ENCODE results near the gene PEAR1. TPM values are rescaled to one million over a fixed set of nuclear protein-coding genes. Genes with fewer than 3 reads are reported as not detected.

The PEAR1 gene
- total and polyA plus RNA-seq, 2 of the 8 experiments (the other 6 are each of a cell fraction or from before 2014, with no cell fraction given), result 0.63 to 0.71 TPM

GRCh38 chr1:156863631-156864030 lies 29.9 kb upstream of the PEAR1 start (continued):
- TF ChIP-seq RXRA (IDR thresholded peaks at IDR 0.05; ENCODE audit: insufficient read depth, low read depth, low read length), result no peak
- TF ChIP-seq SIN3A (conservative IDR thresholded peaks at IDR 0.05 in 1 of 2, IDR thresholded peaks at IDR 0.05 in 1 of 2; ENCODE audit: low read depth in 1 of 2, low read length in 2 of 2), result no peak
- TF ChIP-seq HDAC6 (IDR thresholded peaks at IDR 0.05; ENCODE audit: low read depth, low read length), result no peak
- no peak for TF ChIP-seq SAP30 (IDR thresholded peaks at IDR 0.05; ENCODE audit: insufficient read depth, insufficient replicate concordance, low read length)
